Large intestine (tissue), 12 donors: ENCODE data around the gene PWP1. TPM values are rescaled to one million over a fixed set of nuclear protein-coding genes. Genes with fewer than 3 reads are reported as not detected.

ENCODE experiments used
- DNase-seq, 2 donors: peaks; one replicate each; pipeline versions ENCODE4 v3.0.0 to v3.0.0-alpha.2; 2013
- H3K27ac ChIP-seq: one replicate; pipeline ENCODE4 v1.5.1; 2013; ENCODE audit warnings: low read length
- H3K27me3 ChIP-seq: 2 replicates; pipeline ENCODE4 v1.6.1; 2013; ENCODE audit warnings: low read length; ENCODE audit not compliant: control insufficient read depth, insufficient read depth
- H3K36me3 ChIP-seq: 2 replicates; pipeline ENCODE4 v1.6.1; 2013; ENCODE audit warnings: low read length; ENCODE audit not compliant: control insufficient read depth, insufficient read depth
- H3K4me1 ChIP-seq: one replicate; pipeline ENCODE4 v1.6.1; 2013; ENCODE audit warnings: low read length; ENCODE audit not compliant: control insufficient read depth, insufficient read depth
- H3K4me3 ChIP-seq: one replicate; pipeline ENCODE4 v1.5.1; 2013; ENCODE audit warnings: low read length
- H3K9me3 ChIP-seq: one replicate; pipeline ENCODE4 v1.6.1; 2013; ENCODE audit warnings: mild to moderate bottlenecking, low read depth, low read length, moderate library complexity; ENCODE audit not compliant: control insufficient read depth
- WGBS: methylation state at CpG from one replicate; pipeline ENCODE4 v1.1.5; 2013; ENCODE audit warnings: low lambda C conversion rate; ENCODE audit not compliant: insufficient coverage; 5-methylcytosine and 5-hydroxymethylcytosine counted together
- long read RNA-seq, 11 donors: transcript quantifications; one replicate each; lab custom pipeline, GENCODE V29; 2026
- polyA plus RNA-seq: library from polyadenylated mRNA; unstranded; fragments of 120-200 nt; gene quantifications from one replicate; pipeline ENCODE4 v1.2.1, GENCODE V29; 2013

The PWP1 gene
- 36.9 TPM for polyA plus RNA-seq
- long read RNA-seq, donor 1, transcript PWP1-201 (15 exons, 2,621 nt): major isoform, 5 of 5 reads
- long read RNA-seq, donor 1, partial matches to known transcripts: 0 of 5 reads
- long read RNA-seq, donor 1, other reads (novel, unspliced or antisense): 0 of 5 reads
- long read RNA-seq, donor 2, transcript PWP1-201 (15 exons, 2,621 nt): major isoform, 11 of 22 reads
- long read RNA-seq, donor 2, partial matches to known transcripts: 10 of 22 reads
- long read RNA-seq, donor 2, other reads (novel, unspliced or antisense): 0 of 22 reads
- long read RNA-seq, donor 3: 0 reads
- long read RNA-seq, donor 4: 0 reads
- long read RNA-seq, donor 5, transcript PWP1-201 (15 exons, 2,621 nt): major isoform, 7 of 7 reads
- long read RNA-seq, donor 5, partial matches to known transcripts: 0 of 7 reads
- long read RNA-seq, donor 5, other reads (novel, unspliced or antisense): 0 of 7 reads
- long read RNA-seq, donor 6, transcript PWP1-201 (15 exons, 2,621 nt): major isoform, 7 of 22 reads
- long read RNA-seq, donor 6, partial matches to known transcripts: 15 of 22 reads
- long read RNA-seq, donor 6, other reads (novel, unspliced or antisense): 0 of 22 reads
- long read RNA-seq, donor 7, partial matches to known transcripts: 0 of 4 reads
- long read RNA-seq, donor 7, other reads (novel, unspliced or antisense): 0 of 4 reads
- long read RNA-seq, donor 8, transcript PWP1-201 (15 exons, 2,621 nt): major isoform, 17 of 17 reads
- long read RNA-seq, donor 8, partial matches to known transcripts: 0 of 17 reads
- long read RNA-seq, donor 8, other reads (novel, unspliced or antisense): 0 of 17 reads
- long read RNA-seq, donor 9, transcript PWP1-201 (15 exons, 2,621 nt): major isoform, 8 of 8 reads
- long read RNA-seq, donor 9, partial matches to known transcripts: 0 of 8 reads
- long read RNA-seq, donor 9, other reads (novel, unspliced or antisense): 0 of 8 reads
- long read RNA-seq, donor 10, transcript PWP1-201 (15 exons, 2,621 nt): major isoform, 13 of 19 reads
- long read RNA-seq, donor 10, partial matches to known transcripts: 6 of 19 reads
- long read RNA-seq, donor 10, other reads (novel, unspliced or antisense): 0 of 19 reads
- long read RNA-seq, donor 11, transcript PWP1-201 (15 exons, 2,621 nt): major isoform, 8 of 8 reads
- long read RNA-seq, donor 11, partial matches to known transcripts: 0 of 8 reads
- long read RNA-seq, donor 11, other reads (novel, unspliced or antisense): 0 of 8 reads

GRCh38 chr12:107685360-107686248 lies at the start of gene PWP1:
Gene PWP1 (plus strand): TSS chr12:107685799. CDS start chr12:107685900, 101 bp downstream.
- Histone ChIP-seq H3K27me3 (no peaks in the 10 kb centered on the region), H3K36me3 (peaks cover 18% of the 10 kb centered on the region), H3K27ac (peak within 1 kb of the TSS; percentile 89), H3K4me1 (peaks cover 6% of the 10 kb centered on the region), H3K4me3 (peak within 1 kb of the TSS; percentile 68), H3K9me3 (no peaks in the 10 kb centered on the region)
- WGBS: 0% methylated on average over 2 of the region's 51 CpGs
- DNase-seq: peak; percentile 97 to 98

DNA sequence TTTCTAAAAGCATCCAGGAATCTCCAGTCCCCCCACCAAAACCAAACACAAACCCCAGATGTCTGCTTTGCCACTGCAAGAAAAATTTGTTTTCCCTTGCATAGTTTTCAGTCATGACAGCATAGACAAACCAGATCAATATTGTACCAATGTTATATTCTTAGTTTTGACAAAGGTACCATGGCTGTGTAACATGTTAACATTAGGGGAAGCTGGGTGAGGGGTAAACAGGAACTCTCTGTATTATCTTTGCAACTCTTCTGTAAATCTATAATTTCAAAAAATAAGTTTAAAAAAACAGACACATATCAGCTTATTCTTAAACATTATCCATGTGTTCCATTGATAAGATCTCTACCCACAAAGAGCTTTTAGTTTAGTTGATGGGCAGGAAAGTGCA lies 44.4 kb upstream of the PWP1 start:
- no peaks in the 10 kb centered on the region for H3K27me3 ChIP-seq
- no peaks in the 10 kb centered on the region for H3K4me1 ChIP-seq
- H3K36me3 ChIP-seq: peaks cover 3% of the 10 kb centered on the region
- H3K27ac ChIP-seq: no peak overlapping the region
- no peaks in the 10 kb centered on the region for H3K9me3 ChIP-seq
- H3K4me3 ChIP-seq: no peak overlapping the region
- no peak for DNase-seq

- Histone ChIP-seq H3K27ac (no peak overlapping the region), H3K4me3 (no peak overlapping the region), H3K4me1 (no peaks in the 10 kb centered on the region), H3K27me3 (no peaks in the 10 kb centered on the region), H3K9me3 (no peaks in the 10 kb centered on the region), H3K36me3 (peaks cover 3% of the 10 kb centered on the region)
- WGBS: no CpG with 5 or more reads among the region's 5 CpGs
- DNase-seq: no peak
Observed at GRCh38 chr12:107642240-107642639, 43.4 kb upstream of the PWP1 start.

GRCh38 chr12:107645630-107646333 lies 39.8 kb upstream of the PWP1 start:
- peaks cover 3% of the 10 kb centered on the region for H3K36me3 ChIP-seq
- no CpG with 5 or more reads among the region's 27 CpGs for WGBS
- no peaks in the 10 kb centered on the region for H3K9me3 ChIP-seq
- no peak overlapping the region for H3K4me3 ChIP-seq
- H3K27ac ChIP-seq: no peak overlapping the region
- no peaks in the 10 kb centered on the region for H3K4me1 ChIP-seq
- DNase-seq: no peak
- H3K27me3 ChIP-seq: no peaks in the 10 kb centered on the region

DNA sequence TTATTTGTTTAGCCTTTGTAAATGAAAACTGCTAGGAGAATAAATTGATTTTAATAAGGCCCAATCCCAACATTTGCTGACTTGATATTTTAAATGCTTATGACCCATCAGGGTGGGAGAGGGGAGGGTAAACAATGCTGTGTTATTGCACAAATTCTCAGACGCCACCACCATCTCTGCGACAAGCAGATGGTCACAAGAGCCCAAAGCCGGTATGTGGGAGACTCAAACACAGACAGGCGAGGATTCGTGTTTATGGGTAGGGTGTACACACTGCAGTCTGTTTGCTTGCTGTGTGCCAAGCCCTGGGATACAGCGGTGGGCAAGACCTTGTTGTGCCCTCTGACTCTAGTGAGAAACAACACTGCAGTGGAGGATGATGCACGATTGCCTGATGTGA lies 39.2 kb upstream of the PWP1 start:
- peaks cover 3% of the 10 kb centered on the region for H3K36me3 ChIP-seq
- no peaks in the 10 kb centered on the region for H3K9me3 ChIP-seq
- no peak for DNase-seq
- H3K4me1 ChIP-seq: no peaks in the 10 kb centered on the region
- no peak overlapping the region for H3K4me3 ChIP-seq
- no peaks in the 10 kb centered on the region for H3K27me3 ChIP-seq
- WGBS: no CpG with 5 or more reads among the region's 7 CpGs
- H3K27ac ChIP-seq: no peak overlapping the region

DNA sequence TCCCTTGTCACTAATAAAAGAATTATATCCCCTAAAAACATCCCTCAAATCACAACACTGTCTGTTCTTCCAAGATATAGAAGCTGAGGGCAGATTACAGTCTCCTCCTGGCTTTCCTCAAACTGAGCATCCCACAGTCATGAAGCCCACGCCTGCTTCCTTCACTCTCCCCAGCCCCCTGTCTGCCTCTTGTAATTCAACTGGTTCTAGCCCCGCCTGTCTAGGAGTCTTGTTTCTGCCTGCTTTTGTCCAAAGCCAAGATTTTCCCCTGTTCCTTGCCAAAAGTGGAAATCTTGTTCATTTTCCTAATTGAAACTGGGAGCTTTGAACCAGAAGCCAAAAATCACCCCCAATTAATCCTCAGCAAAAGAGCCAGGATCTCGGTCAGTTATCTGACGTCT lies 35.9 kb upstream of the PWP1 start:
- Histone ChIP-seq H3K36me3 (no peaks in the 10 kb centered on the region), H3K27ac (peak overlapping the region; percentile 6), H3K27me3 (no peaks in the 10 kb centered on the region), H3K4me3 (no peak overlapping the region), H3K9me3 (no peaks in the 10 kb centered on the region), H3K4me1 (no peaks in the 10 kb centered on the region)
- WGBS: no CpG with 5 or more reads among the region's 4 CpGs
- peak in 1 of 2 donors; percentile 18 for DNase-seq

GRCh38 chr12:107650977-107651376 lies 34.6 kb upstream of the PWP1 start:
- no peaks in the 10 kb centered on the region for H3K36me3 ChIP-seq
- DNase-seq: no peak
- no peak overlapping the region for H3K27ac ChIP-seq
- peaks cover 8% of the 10 kb centered on the region for H3K4me1 ChIP-seq
- no CpG with 5 or more reads among the region's 10 CpGs for WGBS
- H3K27me3 ChIP-seq: no peaks in the 10 kb centered on the region
- H3K4me3 ChIP-seq: no peak overlapping the region
- no peaks in the 10 kb centered on the region for H3K9me3 ChIP-seq

DNA sequence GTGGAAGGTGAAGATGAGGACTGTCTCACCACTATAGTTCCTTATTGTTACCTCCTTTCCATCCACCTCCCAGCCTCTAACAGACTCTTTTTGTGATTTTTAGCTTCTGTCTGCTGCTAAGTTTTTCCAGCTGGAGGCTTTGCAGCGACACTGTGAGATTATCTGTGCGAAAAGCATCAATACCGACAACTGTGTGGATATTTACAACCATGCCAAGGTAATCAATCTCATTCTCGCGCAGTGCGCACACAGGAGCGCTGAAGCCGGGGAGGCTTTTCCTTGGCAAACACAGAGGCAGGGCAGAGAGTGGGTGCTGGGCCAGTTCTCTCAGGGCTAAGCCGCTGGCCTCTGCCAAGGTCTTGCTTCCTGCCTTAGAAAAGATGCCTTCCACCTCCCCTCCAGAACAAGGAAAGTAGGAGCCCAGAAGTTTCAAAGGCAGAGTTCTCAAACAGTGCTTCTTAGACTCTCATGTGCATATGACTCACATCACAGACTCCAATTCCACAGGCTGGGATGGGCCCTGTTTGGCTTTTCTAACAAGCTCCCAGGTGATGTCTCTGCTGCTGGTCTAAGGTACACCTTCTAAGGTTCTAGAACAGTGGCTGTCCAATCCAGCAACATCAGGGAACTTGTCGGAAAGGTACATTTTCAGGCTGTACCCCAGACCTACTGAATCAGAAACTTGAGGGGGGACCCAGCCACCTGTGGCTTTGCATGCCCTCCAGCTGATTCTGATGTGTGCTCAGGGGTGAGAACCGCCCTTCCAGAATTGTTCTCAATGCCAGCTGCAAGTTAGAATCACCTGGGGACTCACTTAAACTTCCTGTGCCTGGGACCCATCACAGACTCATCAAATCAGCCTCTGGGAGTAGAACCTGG lies 33.8 kb upstream of the PWP1 start:
- Histone ChIP-seq H3K4me1 (peaks cover 8% of the 10 kb centered on the region), H3K36me3 (no peaks in the 10 kb centered on the region), H3K9me3 (no peaks in the 10 kb centered on the region), H3K27ac (no peak overlapping the region), H3K4me3 (no peak overlapping the region), H3K27me3 (no peaks in the 10 kb centered on the region)
- 40% methylated on average over 1 of the region's 11 CpGs for WGBS
- no peak for DNase-seq
